ENCODE measurements around the gene CD200. TPM values are rescaled to one million over a fixed set of nuclear protein-coding genes. Genes with fewer than 3 reads are reported as not detected.
A peak's percentile ranks its signal among the peaks of the same experiment; 100 is the strongest.

Gene CD200
- total RNA-seq, 1 donor from 2014 or later: 25.7 TPM

- H3K27ac Mint-ChIP-seq: peak overlapping the region; percentile 68
- no peak for TF ChIP-seq CTCF (IDR thresholded peaks at IDR 0.05; ENCODE audit: unreplicated experiment)
- H3K9me3 Mint-ChIP-seq: no peaks in the 10 kb centered on the region
- no peaks in the 10 kb centered on the region for H3K27me3 Mint-ChIP-seq (ENCODE audit: low read depth)
- H3K4me1 Mint-ChIP-seq: peaks cover 16% of the 10 kb centered on the region
- H3K4me3 Mint-ChIP-seq: no peak overlapping the region
- H3K36me3 Mint-ChIP-seq: no peaks in the 10 kb centered on the region
- DNase-seq (ENCODE audit: low spot score in 2 of 2, unreplicated experiment in 2 of 2): no peak
Observed at GRCh38 chr3:112307557-112307956, 25.4 kb upstream of the CD200 start.

- no peak for DNase-seq (ENCODE audit: low spot score in 2 of 2, unreplicated experiment in 2 of 2)
- Mint-ChIP-seq H3K27ac (peak overlapping the region; percentile 86), H3K4me1 (peaks cover 18% of the 10 kb centered on the region), H3K9me3 (no peaks in the 10 kb centered on the region), H3K4me3 (no peak overlapping the region), H3K27me3 (ENCODE audit: low read depth) (no peaks in the 10 kb centered on the region), H3K36me3 (no peaks in the 10 kb centered on the region)
- no peak for TF ChIP-seq CTCF (IDR thresholded peaks at IDR 0.05; ENCODE audit: unreplicated experiment)
Observed at GRCh38 chr3:112308151-112308911, 24.6 kb upstream of the CD200 start.

GRCh38 chr3:112314649-112315048 is 18.3 kb upstream of the CD200 start:
- Mint-ChIP-seq H3K27me3 (ENCODE audit: low read depth) (no peaks in the 10 kb centered on the region), H3K9me3 (peaks cover 10% of the 10 kb centered on the region), H3K27ac (no peak overlapping the region), H3K36me3 (peaks cover 6% of the 10 kb centered on the region), H3K4me3 (no peak overlapping the region), H3K4me1 (peaks cover 12% of the 10 kb centered on the region)
- TF ChIP-seq CTCF (IDR thresholded peaks at IDR 0.05; ENCODE audit: unreplicated experiment): no peak
- no peak for DNase-seq (ENCODE audit: low spot score in 2 of 2, unreplicated experiment in 2 of 2)

GRCh38 chr3:112315791-112316190 is 17.2 kb upstream of the CD200 start:
- TF ChIP-seq CTCF (IDR thresholded peaks at IDR 0.05; ENCODE audit: unreplicated experiment): no peak
- peaks cover 22% of the 10 kb centered on the region for H3K4me1 Mint-ChIP-seq
- H3K9me3 Mint-ChIP-seq: peaks cover 10% of the 10 kb centered on the region
- no peak for DNase-seq (ENCODE audit: low spot score in 2 of 2, unreplicated experiment in 2 of 2)
- no peaks in the 10 kb centered on the region for H3K27me3 Mint-ChIP-seq (ENCODE audit: low read depth)
- no peak overlapping the region for H3K4me3 Mint-ChIP-seq
- no peak overlapping the region for H3K27ac Mint-ChIP-seq
- H3K36me3 Mint-ChIP-seq: peaks cover 6% of the 10 kb centered on the region

GRCh38 chr3:112319516-112320276 is 13.3 kb upstream of the CD200 start:
- no peak for DNase-seq (ENCODE audit: low spot score in 2 of 2, unreplicated experiment in 2 of 2)
- Mint-ChIP-seq H3K36me3 (peaks cover 6% of the 10 kb centered on the region), H3K9me3 (peaks cover 5% of the 10 kb centered on the region), H3K27me3 (ENCODE audit: low read depth) (no peaks in the 10 kb centered on the region), H3K4me3 (peak overlapping the region; percentile 0), H3K4me1 (peaks cover 34% of the 10 kb centered on the region), H3K27ac (peak overlapping the region; percentile 80)
- no peak for TF ChIP-seq CTCF (IDR thresholded peaks at IDR 0.05; ENCODE audit: unreplicated experiment)
